A549 (cell line): ENCODE data around the gene ARHGDIB. TPM values are rescaled to one million over a fixed set of nuclear protein-coding genes. Genes with fewer than 3 reads are reported as not detected.

Experiments used
- ATAC-seq, 2 experiments: fragments of 200-7000 bp in 1 of 2; fragments of >200 bp in 1 of 2; cut with Nextera tagmentation in 1 of 2; cut with Tn5 transposase in 1 of 2; 3 replicates each; pipeline versions ENCODE4 v1.8.0 to v1.9.1; 2018 to 2020; ENCODE audit warnings: mild to moderate bottlenecking in 1 of 2, moderate library complexity in 1 of 2
- CTCF ChIA-PET: fragments of 300-600 bp; sonication (Branson Sonifier 250); formaldehyde crosslinking; extraction: SDS; loops from one replicate; lab custom pipeline; 2021; ENCODE audit warnings: antibody characterized with exemption, inconsistent platforms; lab: Yijun Ruan, JAX
- POLR2A ChIA-PET: fragments of 350-600 bp; formaldehyde crosslinking; extraction: SDS; loops from one replicate; lab custom pipeline; 2021; ENCODE audit warnings: antibody characterized with exemption, inconsistent platforms; lab: Yijun Ruan, JAX
- DNase-seq, 2 experiments: peaks; one replicate each; pipeline versions ENCODE4 v3.0.0 to v3.0.0-alpha.2; 2011 to 2016; ENCODE audit warnings: low read depth in 1 of 2, low spot score in 1 of 2
- FAIRE-seq: peaks from 2 replicates; lab custom pipeline; 2011; peaks lifted over from hg19 to GRCh38; lab: Jason Lieb, UNC
- H3K27ac ChIP-seq, 2 experiments: fragments of >200 bp; sonication (Bioruptor Twin); formaldehyde crosslinking; 3 replicates each; pipeline ENCODE4 v1.5.1; 2016 to 2017
- H3K4me1 ChIP-seq: fragments of >200 bp; sonication (Bioruptor Twin); formaldehyde crosslinking; 3 replicates; pipeline ENCODE4 v1.6.1; 2016
- H3K4me2 ChIP-seq: fragments of >200 bp; sonication (Bioruptor Twin); formaldehyde crosslinking; 3 replicates; pipeline ENCODE4 v1.6.1; 2016
- H3K4me3 ChIP-seq: fragments of >200 bp; sonication (Bioruptor Twin); formaldehyde crosslinking; 3 replicates; pipeline ENCODE4 v1.5.1; 2016
- H3K9me3 ChIP-seq: fragments of >200 bp; sonication (Bioruptor Twin); formaldehyde crosslinking; 3 replicates; pipeline ENCODE4 v1.6.1; 2016
- ATOH8 ChIP-seq: fragments of 250-450 bp; sonication (Bioruptor Pico); IDR thresholded peaks from 2 replicates; pipeline ENCODE4 v1.5.0; 2020; ENCODE audit warnings: low read depth, mild to moderate bottlenecking, moderate library complexity
- BHLHE40 ChIP-seq: IDR thresholded peaks from 2 replicates; pipeline ENCODE4 v1.6.1; 2012; ENCODE audit warnings: low read depth, low read length, inconsistent platforms
- CBX2 ChIP-seq: fragments of 200-600 bp; sonication (generic); IDR thresholded peaks from 2 replicates; pipeline ENCODE4 v1.6.1; 2016; ENCODE audit warnings: low read depth, mild to moderate bottlenecking, borderline replicate concordance
- CEBPB ChIP-seq, 2 experiments: fragments of >200 bp in 1 of 2; sonication (Bioruptor Twin) in 1 of 2; formaldehyde crosslinking in 1 of 2; IDR thresholded peaks; 2 replicates each; pipeline ENCODE4 v1.6.1; 2012 to 2016
- CTCF ChIP-seq: fragments of >200 bp; sonication (Bioruptor Twin); formaldehyde crosslinking; IDR thresholded peaks from 3 replicates; pipeline ENCODE4 v1.5.1; 2016
- EHF ChIP-seq: fragments of 250-450 bp; sonication (Bioruptor Pico); IDR thresholded peaks from 2 replicates; pipeline ENCODE4 v1.5.0; 2020; ENCODE audit warnings: mild to moderate bottlenecking
- HES2 ChIP-seq: fragments of >200 bp; sonication (Bioruptor Twin); formaldehyde crosslinking; IDR thresholded peaks from 2 replicates; pipeline ENCODE4 v1.6.1; 2016
- HOXB5 ChIP-seq: fragments of 250-450 bp; sonication (Bioruptor Pico); IDR thresholded peaks from 2 replicates; pipeline ENCODE4 v1.5.0; 2020; ENCODE audit warnings: mild to moderate bottlenecking, moderate library complexity
- JUN ChIP-seq, 2 experiments: fragments of >200 bp; sonication (Bioruptor Twin); formaldehyde crosslinking; IDR thresholded peaks; 2 replicates in 1 of 2; 3 replicates in 1 of 2; pipeline ENCODE4 v1.6.1; 2016 to 2017
- KDM1A ChIP-seq: fragments of 200-600 bp; sonication (generic); IDR thresholded peaks from 2 replicates; pipeline ENCODE4 v1.6.1; 2016; ENCODE audit warnings: low read depth, mild to moderate bottlenecking
- MYC ChIP-seq: IDR thresholded peaks from 2 replicates; pipeline ENCODE4 v1.6.1; 2012; ENCODE audit warnings: mild to moderate bottlenecking, inconsistent platforms, low read length, improper control_type of control experiment, borderline replicate concordance
- NPAS2 ChIP-seq: fragments of 250-450 bp; sonication (Bioruptor Pico); IDR thresholded peaks from 2 replicates; pipeline ENCODE4 v1.8.0; 2022; ENCODE audit warnings: mild to moderate bottlenecking, moderate library complexity, borderline replicate concordance
- PBX3 ChIP-seq: IDR thresholded peaks from 2 replicates; pipeline ENCODE4 v1.6.1; 2012
- PHF8 ChIP-seq: fragments of 200-600 bp; sonication (generic); IDR thresholded peaks from 2 replicates; pipeline ENCODE4 v1.6.1; 2016; ENCODE audit warnings: low read depth, mild to moderate bottlenecking, antibody characterized with exemption, moderate library complexity, borderline replicate concordance
- POLR2A ChIP-seq: IDR thresholded peaks from 2 replicates; pipeline ENCODE4 v1.6.1; 2012; ENCODE audit warnings: mild to moderate bottlenecking, low read length
- REST ChIP-seq: fragments of 200-600 bp; sonication (generic); IDR thresholded peaks from 2 replicates; pipeline ENCODE4 v1.6.1; 2016; ENCODE audit warnings: antibody characterized with exemption, mild to moderate bottlenecking, moderate library complexity
- RFX5 ChIP-seq: fragments of 450-650 bp; IDR thresholded peaks from 2 replicates; pipeline ENCODE4 v1.7.1; 2014; ENCODE audit warnings: antibody characterized with exemption, mild to moderate bottlenecking, moderate library complexity
- SREBF2 ChIP-seq: fragments of 450-650 bp; IDR thresholded peaks from 2 replicates; pipeline ENCODE4 v1.6.1; 2014; ENCODE audit warnings: mild to moderate bottlenecking, moderate library complexity
- ZFP36 ChIP-seq: fragments of 450-650 bp; IDR thresholded peaks from 2 replicates; pipeline ENCODE4 v1.6.1; 2014; ENCODE audit warnings: borderline replicate concordance; ENCODE audit not compliant: partially characterized antibody
- ZNF302 ChIP-seq: fragments of 250-450 bp; sonication (Bioruptor Pico); IDR thresholded peaks from 2 replicates; pipeline ENCODE4 v1.9.0; 2021; ENCODE audit warnings: inconsistent platforms, mild to moderate bottlenecking, moderate library complexity
- ZSCAN20 ChIP-seq: fragments of 250-450 bp; sonication (Bioruptor Pico); IDR thresholded peaks from 2 replicates; pipeline ENCODE4 v1.8.0; 2022; ENCODE audit warnings: mild to moderate bottlenecking, moderate library complexity
- WGBS: methylation state at CpG from one replicate; pipeline ENCODE4 v1.1.6; 2017; ENCODE audit errors: missing lambda C conversion rate; 5-methylcytosine and 5-hydroxymethylcytosine counted together
- polyA minus RNA-seq: library from RNA; depleted of rRNA, polyadenylated mRNA; stranded (reverse); fragments of >200 nt; gene quantifications from 2 replicates; pipeline ENCODE4 v1.2.3, GENCODE V29; 2011; rRNA and poly(A)+ RNA removed
- polyA plus RNA-seq, 4 experiments: library from polyadenylated mRNA; depleted of rRNA in 3 of 4; stranded (reverse); fragments of >200 nt; fragmentation: RNase III in 1 of 4; extraction: RNeasy Plus Mini Kit Qiagen cat#74134 plus additional on column Dnase treatment in 1 of 4; gene quantifications; 2 replicates in 3 of 4; 3 replicates in 1 of 4; pipeline ENCODE4 v1.2.3, GENCODE V29; 2011 to 2017
- TF ChIP-seq, protein P1 (sequence below): fragments of 150-350 bp; IDR thresholded peaks from 2 replicates; pipeline ENCODE4 v1.6.1; 2014; ENCODE audit warnings: low read depth, mild to moderate bottlenecking, low read length

The ARHGDIB gene
- 3.5 and 4.1 TPM in 2 replicates for polyA plus RNA-seq (2011; rRNA removed)
- 2.8 and 3.2 TPM in 2 replicates for polyA plus RNA-seq (2012; cell fraction: cytosol; rRNA removed)
- 0.97 and 2.8 TPM in 2 replicates for polyA plus RNA-seq (2012; cell fraction: nucleus; rRNA removed)
- polyA plus RNA-seq (2017; fragmentation: RNase III; extraction: RNeasy Plus Mini Kit Qiagen cat#74134 plus additional on column Dnase treatment): 0.84 to 1.4 TPM (median 1.0 TPM) in 3 replicates
- 1.9 and 2.5 TPM in 2 replicates for polyA minus RNA-seq

DNA sequence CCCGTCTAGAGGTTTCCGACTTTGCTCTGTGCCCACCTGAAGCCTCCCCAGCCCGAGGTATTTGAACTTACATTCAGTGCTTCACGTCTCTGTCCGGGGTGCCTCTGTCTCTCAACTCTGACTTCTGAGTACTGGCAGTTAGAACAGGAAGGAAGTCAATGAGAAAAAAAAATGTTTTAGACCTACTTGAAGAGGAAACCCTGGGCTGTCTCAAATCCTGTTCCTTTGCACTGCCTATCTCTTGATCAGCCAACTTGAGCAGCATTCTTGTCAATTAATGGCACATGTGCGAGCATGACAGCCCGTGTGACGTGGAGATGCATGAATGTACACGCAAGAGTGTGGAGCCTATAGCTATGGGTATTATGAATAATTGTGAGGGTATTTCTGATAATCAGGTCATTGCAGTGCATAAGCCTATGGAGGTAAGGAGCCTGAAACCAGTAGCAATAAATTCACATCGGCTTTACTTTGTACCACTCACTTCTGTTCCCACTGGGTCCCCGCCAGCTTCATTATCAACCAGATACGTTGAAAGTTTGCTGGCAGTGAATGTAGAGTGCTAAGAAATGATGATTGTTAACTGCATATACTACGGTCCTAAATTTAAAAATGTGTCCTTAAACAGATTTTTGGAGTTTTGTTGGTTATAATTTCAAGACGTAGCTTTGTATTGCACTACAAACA is at the start of gene ARHGDIB:
TSS of gene ARHGDIB (minus strand) at position 136 of the 687 bp plus-strand sequence. CDS start 10,889 bp downstream, outside the sequence.
- no peak within 1 kb of the TSS for H3K27ac ChIP-seq
- no peak within 1 kb of the TSS for H3K4me3 ChIP-seq
- CTCF ChIA-PET: interaction anchor here (1.5 kb wide), 1 partner anchor 34 kb away, joined by 4 read pairs; no protein-coding TSS in a partner anchor
- TF ChIP-seq POLR2A: no peak
- no peak for DNase-seq
- peaks cover 8% of the 10 kb centered on the region; the same call in 1 of the 3 replicates for H3K4me1 ChIP-seq
- no peak for FAIRE-seq
- no peak for ATAC-seq
- H3K9me3 ChIP-seq: no peaks in the 10 kb centered on the region
- peak within 1 kb of the TSS; percentile 32; the same call in 2 of the 3 replicates for H3K4me2 ChIP-seq
- 80% methylated on average over 14 of the region's 14 CpGs for WGBS
- POLR2A ChIA-PET: no interaction called here

DNA sequence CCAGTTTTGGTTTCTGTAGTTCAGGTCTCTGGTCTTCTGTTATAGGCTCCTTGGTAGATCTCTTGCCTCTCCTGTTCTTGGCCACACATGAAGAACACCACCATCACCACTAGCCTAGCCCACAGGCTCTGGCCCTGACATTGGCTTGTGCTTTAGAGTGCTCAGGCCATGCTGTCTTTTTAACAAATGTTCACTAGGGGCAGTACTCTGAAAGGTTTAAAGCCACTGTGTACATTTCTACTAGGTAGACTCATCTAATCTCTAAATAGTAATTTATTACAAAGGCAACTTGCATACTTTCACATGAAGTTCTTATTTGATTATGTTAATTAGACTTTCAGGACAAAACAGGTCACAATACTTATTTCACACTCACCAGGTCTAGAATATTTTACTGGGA is 49.8 kb upstream of the ARHGDIB start:
- peak in 1 of 2 experiments; percentile 20 for DNase-seq
- ChIA-PET CTCF (interaction anchor here (0.6 kb wide), 1 partner anchor 36 kb away, joined by 3 read pairs; no protein-coding TSS in a partner anchor), POLR2A (no interaction called here)
- no peaks in the 10 kb centered on the region for H3K9me3 ChIP-seq
- no peak for FAIRE-seq
- peak; percentile 84 for ATAC-seq
- no peaks in the 10 kb centered on the region for H3K4me1 ChIP-seq
- TF ChIP-seq KDM1A (no peak), HOXB5 (CRISPR knock-in tag) (no peak), REST (no peak), CEBPB (IDR thresholded peaks at IDR 0.05) (no peak), ZNF302 (CRISPR knock-in tag) (no peak), CBX2 (no peak), ATOH8 (CRISPR knock-in tag) (no peak), JUN (IDR thresholded peaks at IDR 0.05) (no peak), SREBF2 (no peak), EHF (no peak), HES2 (no peak), RFX5 (no peak), BHLHE40 (no peak), NPAS2 (no peak), MYC (no peak)
- TF ChIP-seq, protein P1, sequence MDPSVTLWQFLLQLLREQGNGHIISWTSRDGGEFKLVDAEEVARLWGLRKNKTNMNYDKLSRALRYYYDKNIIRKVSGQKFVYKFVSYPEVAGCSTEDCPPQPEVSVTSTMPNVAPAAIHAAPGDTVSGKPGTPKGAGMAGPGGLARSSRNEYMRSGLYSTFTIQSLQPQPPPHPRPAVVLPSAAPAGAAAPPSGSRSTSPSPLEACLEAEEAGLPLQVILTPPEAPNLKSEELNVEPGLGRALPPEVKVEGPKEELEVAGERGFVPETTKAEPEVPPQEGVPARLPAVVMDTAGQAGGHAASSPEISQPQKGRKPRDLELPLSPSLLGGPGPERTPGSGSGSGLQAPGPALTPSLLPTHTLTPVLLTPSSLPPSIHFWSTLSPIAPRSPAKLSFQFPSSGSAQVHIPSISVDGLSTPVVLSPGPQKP: no peak
- H3K4me2 ChIP-seq: no peak overlapping the region
- no peak overlapping the region for H3K27ac ChIP-seq
- H3K4me3 ChIP-seq: no peak overlapping the region

- no peak overlapping the region for H3K4me2 ChIP-seq
- WGBS: 3% methylated on average over 3 of the region's 3 CpGs
- ATAC-seq: no peak
- FAIRE-seq: no peak
- TF ChIP-seq, protein P1: no peak
- no peak for TF ChIP-seq CTCF
- no peak for TF ChIP-seq ZSCAN20 (CRISPR knock-in tag)
- TF ChIP-seq HOXB5 (CRISPR knock-in tag): no peak
- no peak for TF ChIP-seq PBX3
- TF ChIP-seq ZFP36: no peak
- TF ChIP-seq EHF: no peak
- no peak for TF ChIP-seq PHF8
- TF ChIP-seq, all 56 proteins: peak for 0
- DNase-seq: no peak
- H3K4me1 ChIP-seq: no peaks in the 10 kb centered on the region
- H3K4me3 ChIP-seq: no peak overlapping the region
- ChIA-PET CTCF (no interaction called here), POLR2A (no interaction called here)
- H3K27ac ChIP-seq: no peak overlapping the region
- H3K9me3 ChIP-seq: no peaks in the 10 kb centered on the region
Observed at GRCh38 chr12:15007551-15007950, 46.1 kb upstream of the ARHGDIB start.
